Heart left ventricle (tissue), 16 donors: ENCODE results near the gene ERMAP. TPM values are rescaled to one million over a fixed set of nuclear protein-coding genes. Genes with fewer than 3 reads are reported as not detected.
"Not testable (repeated sequence)": the region's sequence is repeated elsewhere in the genome, so short reads cannot be mapped to it uniquely, and the experiment has no call there.

Experiments
- ATAC-seq, 4 donors: fragments of 200-7000 bp; cut with Tn5 transposase; one replicate each; pipeline ENCODE4 v1.9.1; 2020 to 2022; ENCODE audit warnings: moderate library complexity in 4 of 4, mild to moderate bottlenecking in 3 of 4, moderate number of reproducible peaks in 1 of 4
- DNase-seq, 5 donors: peaks; one replicate each; pipeline ENCODE4 v3.0.0-alpha.2; 2020
- H3K27ac ChIP-seq, 12 donors: fragments of 200-600 bp; sonication (generic) in 4 of 12; one replicate each; pipeline versions ENCODE4 v1.5.0 to v1.8.0; 2016 to 2022; ENCODE audit warnings: mild to moderate bottlenecking in 2 of 12
- H3K27me3 ChIP-seq, 9 donors: fragments of 200-600 bp; sonication (generic) in 2 of 9; one replicate each; pipeline versions ENCODE4 v1.5.1 to v1.8.0; 2016 to 2022; ENCODE audit warnings: mild to moderate bottlenecking in 3 of 9
- H3K36me3 ChIP-seq, 9 donors: fragments of 200-600 bp; sonication (generic) in 2 of 9; one replicate each; pipeline versions ENCODE4 v1.5.0 to v1.8.0; 2018 to 2022; ENCODE audit warnings: mild to moderate bottlenecking in 2 of 9
- H3K4me1 ChIP-seq, 12 donors: fragments of 200-600 bp; sonication (generic) in 4 of 12; one replicate each; pipeline versions ENCODE4 v1.5.0 to v1.8.0; 2016 to 2022; ENCODE audit warnings: mild to moderate bottlenecking in 3 of 12
- H3K4me3 ChIP-seq, 12 donors: fragments of 200-600 bp; sonication (generic) in 4 of 12; one replicate each; pipeline versions ENCODE4 v1.5.0 to v1.8.0; 2017 to 2022; ENCODE audit warnings: mild to moderate bottlenecking in 9 of 12, moderate library complexity in 4 of 12
- H3K9me3 ChIP-seq, 12 donors: fragments of 200-600 bp; sonication (generic) in 4 of 12; one replicate each; pipeline versions ENCODE4 v1.5.0 to v1.8.0; 2016 to 2022; ENCODE audit warnings: mild to moderate bottlenecking in 1 of 12
- CTCF ChIP-seq, 12 donors: fragments of 200-600 bp; sonication (generic) in 4 of 12; IDR thresholded peaks; one replicate each; pipeline versions ENCODE4 v1.5.0 to v1.8.0; 2018 to 2022; ENCODE audit warnings: antibody characterized with exemption in 12 of 12, mild to moderate bottlenecking in 5 of 12
- POLR2A ChIP-seq, 2 donors: fragments of 450-650 bp; IDR thresholded peaks; one replicate each; pipeline ENCODE4 v1.6.1; 2017; ENCODE audit warnings: antibody characterized with exemption in 2 of 2, mild to moderate bottlenecking in 2 of 2, moderate library complexity in 2 of 2
- WGBS, 4 donors: extraction: QIAGEN DNeasy Blood & Tissue Kit in 2 of 4; methylation state at CpG; one replicate each; pipeline versions ENCODE4 v1.1.5 to v1.1.7; 2013 to 2018; 5-methylcytosine and 5-hydroxymethylcytosine counted together
- intact Hi-C, 10 donors: fragments of 100-400 bp; cut with DNase I; formaldehyde crosslinking; loops; one replicate each; pipeline versions ENCODE4 v1.11.1 to v1.14.2; 2022
- polyA plus RNA-seq, 2 donors: library from polyadenylated mRNA; stranded (reverse); fragments of 200-250 nt; gene quantifications; one replicate each; pipeline ENCODE4 v1.2.3, GENCODE V29; 2013
- total RNA-seq, 9 donors: library from RNA; depleted of rRNA in 2 of 9; stranded (reverse); fragments of >200 nt in 2 of 9; fragmentation: NEBNext Ultra II Directional in 3 of 9; extraction: Animal tissue kit (Norgen Biotek cat#: 25700) in 3 of 9; gene quantifications; one replicate each; pipeline versions ENCODE4 v1.1.0 to v1.2.4, GENCODE V29; 2016 to 2023
- donor health status: ischemic (EF 13 %, LVEDD 7.1; RV severe dilation, severe dysfunction).
- donor health status: healthy with polysubstance abuse.
- donor health status: DM: no; HTN: yes; CAD: no.
- donor health status: DM: no; HTN: no; CAD: no.
- donor health status: ischemic (EF 25% LVEDD 6.9; RV normal size, moderate dysfunction).
- donor health status: ischemic (EF 25% LVEDD 5.7; RV mildly dilated, moderate dysfunction).
- donor health status: healthy.
- donor health status: DM: yes; HTN: yes; CAD: no.
- donor health status: ischemic (EF 35%, LVEDD 5.7; RV mildly dilated, moderate dysfunction).
- donor health status: nonischemic (EF 11% LVEDD 7.7; RV severe dilation, severe dysfunction).
- donor health status: DM: yes; HTN: yes; CAD: no.
- donor health status: PGD.
- donor health status: ischemic (EF 29% LVEDD 5.4; RV normal size, mild dysfunction).
- donor health status: nonischemic (EF 23%, LVEDD 6.1; RV moderate dilation, normal function).

The ERMAP gene
- total and polyA plus RNA-seq, 11 donors: 2.2 to 8.2 (median 4.6) TPM

GRCh38 chr1:42806171-42806570, 10.8 kb upstream of the ERMAP start:
- ATAC-seq (no peak), DNase-seq (no peak)
- no peaks in the 10 kb centered on the region for H3K27me3 ChIP-seq
- H3K4me3 ChIP-seq: no peak overlapping the region
- no peak overlapping the region for H3K27ac ChIP-seq
- H3K9me3 ChIP-seq: no peaks in the 10 kb centered on the region
- intact Hi-C loops: no loop called here
- peaks cover 0 to 31% (median 7%) of the 10 kb centered on the region in 9 donors for H3K36me3 ChIP-seq
- peaks cover 0 to 8% (median 0%) of the 10 kb centered on the region in 12 donors for H3K4me1 ChIP-seq
- no peak for TF ChIP-seq CTCF (IDR thresholded peaks at IDR 0.05)

DNA sequence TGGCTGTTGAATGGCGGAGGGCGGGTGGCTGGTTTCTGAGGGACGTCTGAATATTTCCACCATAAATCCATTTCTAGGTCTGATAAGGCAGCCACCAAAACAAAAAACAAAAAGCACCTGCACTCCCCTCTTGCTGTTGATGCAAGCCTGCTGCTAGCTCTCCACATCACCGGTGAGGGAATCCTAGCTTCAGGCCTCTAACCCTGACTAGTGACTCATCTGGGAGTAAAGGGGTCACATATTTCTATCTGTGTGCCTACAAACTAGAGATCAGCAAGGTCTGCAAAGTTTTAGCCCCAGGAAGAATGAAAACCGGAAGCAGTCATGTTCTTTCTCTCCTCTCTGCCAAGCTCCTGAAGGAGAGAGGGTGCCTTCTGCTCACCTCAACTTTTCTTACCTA, 10.3 kb upstream of the ERMAP start:
- Histone ChIP-seq H3K27ac (no peak overlapping the region), H3K36me3 (peaks cover 0 to 31% (median 9%) of the 10 kb centered on the region in 9 donors), H3K4me3 (no peak overlapping the region), H3K9me3 (no peaks in the 10 kb centered on the region), H3K27me3 (no peaks in the 10 kb centered on the region), H3K4me1 (peaks cover 0 to 8% (median 0%) of the 10 kb centered on the region in 12 donors)
- no peak for TF ChIP-seq POLR2A (IDR thresholded peaks at IDR 0.05)
- TF ChIP-seq CTCF (IDR thresholded peaks at IDR 0.05): no peak
- ATAC-seq (no peak), DNase-seq (no peak)
- WGBS, 4 donors: 86 to 92% (median 90%) methylated on average over 5 of the region's 5 CpGs
- intact Hi-C loops: no loop called here

GRCh38 chr1:42807056-42807668, 9.8 kb upstream of the ERMAP start:
- peak in 2 of 4 donors; percentile 51 to 62 for ATAC-seq
- no peak for TF ChIP-seq POLR2A (IDR thresholded peaks at IDR 0.05)
- no peak for TF ChIP-seq CTCF (IDR thresholded peaks at IDR 0.05)
- no peaks in the 10 kb centered on the region for H3K9me3 ChIP-seq
- no peak for DNase-seq
- no peaks in the 10 kb centered on the region for H3K27me3 ChIP-seq
- H3K4me3 ChIP-seq: no peak overlapping the region
- H3K4me1 ChIP-seq: peaks cover 0 to 8% (median 0%) of the 10 kb centered on the region in 12 donors
- intact Hi-C loops: no loop called here
- H3K36me3 ChIP-seq: peaks cover 0 to 32% (median 9%) of the 10 kb centered on the region in 9 donors
- no peak overlapping the region for H3K27ac ChIP-seq

- not testable (repeated sequence) for DNase-seq, H3K9me3 ChIP-seq, H3K27me3 ChIP-seq, H3K4me3 ChIP-seq, ATAC-seq, H3K27ac ChIP-seq
- intact Hi-C loops: loop anchor here in 1 of 10 donors (5.0 kb wide), 1 partner anchor 48 kb away; the partner anchor contains the start of genes C1orf50 and P3H1
- Histone ChIP-seq H3K36me3 (peaks cover 0 to 24% (median 6%) of the 10 kb centered on the region in 9 donors), H3K4me1 (peaks cover 0 to 27% (median 17%) of the 10 kb centered on the region in 12 donors)
- 89 to 100% (median 93%) methylated on average over 3 of the region's 3 CpGs for WGBS, 4 donors
Measured at GRCh38 chr1:42814815-42815214, 2.1 kb upstream of the ERMAP start.
